ENCODE measurements around the gene VARS1.

GRCh38 chr6:31831350-31832215 is 36.0 kb upstream of the VARS1 start:
- TF ChIP-seq, protein P1, sequence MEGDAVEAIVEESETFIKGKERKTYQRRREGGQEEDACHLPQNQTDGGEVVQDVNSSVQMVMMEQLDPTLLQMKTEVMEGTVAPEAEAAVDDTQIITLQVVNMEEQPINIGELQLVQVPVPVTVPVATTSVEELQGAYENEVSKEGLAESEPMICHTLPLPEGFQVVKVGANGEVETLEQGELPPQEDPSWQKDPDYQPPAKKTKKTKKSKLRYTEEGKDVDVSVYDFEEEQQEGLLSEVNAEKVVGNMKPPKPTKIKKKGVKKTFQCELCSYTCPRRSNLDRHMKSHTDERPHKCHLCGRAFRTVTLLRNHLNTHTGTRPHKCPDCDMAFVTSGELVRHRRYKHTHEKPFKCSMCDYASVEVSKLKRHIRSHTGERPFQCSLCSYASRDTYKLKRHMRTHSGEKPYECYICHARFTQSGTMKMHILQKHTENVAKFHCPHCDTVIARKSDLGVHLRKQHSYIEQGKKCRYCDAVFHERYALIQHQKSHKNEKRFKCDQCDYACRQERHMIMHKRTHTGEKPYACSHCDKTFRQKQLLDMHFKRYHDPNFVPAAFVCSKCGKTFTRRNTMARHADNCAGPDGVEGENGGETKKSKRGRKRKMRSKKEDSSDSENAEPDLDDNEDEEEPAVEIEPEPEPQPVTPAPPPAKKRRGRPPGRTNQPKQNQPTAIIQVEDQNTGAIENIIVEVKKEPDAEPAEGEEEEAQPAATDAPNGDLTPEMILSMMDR (IDR thresholded peaks at IDR 0.05) = no peak
- no peak for TF ChIP-seq POLR2A (IDR thresholded peaks at IDR 0.05)

Data from upper lobe of left lung (tissue), 4 donors.